HG03064 (cell line): Measurements from ENCODE around the gene MANEAL.

Experiments
- ATAC-seq: cut with Tn5 transposase; IDR thresholded peaks from one replicate; pipeline ENCODE4 v1.9.1; 2021; ENCODE audit warnings: low read depth; ENCODE audit not compliant: unreplicated experiment

Gene MANEAL

DNA sequence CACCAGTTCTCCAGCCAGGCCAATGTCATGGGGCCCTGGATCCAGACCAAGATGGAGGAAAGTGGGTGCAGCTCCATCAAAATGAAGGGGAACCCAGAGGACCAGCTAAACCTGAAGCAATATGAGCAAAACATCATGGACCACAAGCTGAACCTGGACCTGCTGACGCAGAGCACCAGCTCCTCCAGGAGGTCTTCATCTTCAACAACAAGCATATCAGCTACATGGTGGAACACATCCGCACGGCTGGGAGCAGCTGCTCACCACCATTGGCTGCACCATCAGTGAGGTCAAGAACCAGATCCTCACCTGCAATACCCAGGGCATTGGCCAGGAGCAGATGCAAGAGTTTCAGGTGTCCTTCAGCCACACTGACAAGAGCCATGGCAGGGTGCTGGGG, 15.0 kb upstream of the MANEAL start:
- ATAC-seq = no peak

DNA sequence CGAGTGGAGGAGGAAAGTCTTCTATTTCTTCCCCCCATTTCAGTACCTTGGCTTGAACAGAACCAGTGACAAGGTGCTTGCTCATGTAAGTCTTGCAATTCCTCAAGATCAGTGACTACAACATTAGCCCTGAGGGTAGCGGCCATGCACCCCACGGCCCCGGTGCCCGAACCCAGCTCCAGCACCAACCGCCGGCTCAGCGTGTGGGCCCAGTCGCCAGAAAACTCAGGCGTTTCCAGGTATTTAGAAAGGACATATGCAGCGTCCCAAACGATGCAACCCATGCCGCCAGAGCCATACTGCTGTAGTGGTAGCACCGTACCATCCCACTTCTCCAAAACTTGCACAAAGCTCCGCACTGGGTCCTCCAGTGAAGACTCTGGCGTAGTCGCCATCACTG, 11.2 kb upstream of the MANEAL start:
- no peak for ATAC-seq

DNA sequence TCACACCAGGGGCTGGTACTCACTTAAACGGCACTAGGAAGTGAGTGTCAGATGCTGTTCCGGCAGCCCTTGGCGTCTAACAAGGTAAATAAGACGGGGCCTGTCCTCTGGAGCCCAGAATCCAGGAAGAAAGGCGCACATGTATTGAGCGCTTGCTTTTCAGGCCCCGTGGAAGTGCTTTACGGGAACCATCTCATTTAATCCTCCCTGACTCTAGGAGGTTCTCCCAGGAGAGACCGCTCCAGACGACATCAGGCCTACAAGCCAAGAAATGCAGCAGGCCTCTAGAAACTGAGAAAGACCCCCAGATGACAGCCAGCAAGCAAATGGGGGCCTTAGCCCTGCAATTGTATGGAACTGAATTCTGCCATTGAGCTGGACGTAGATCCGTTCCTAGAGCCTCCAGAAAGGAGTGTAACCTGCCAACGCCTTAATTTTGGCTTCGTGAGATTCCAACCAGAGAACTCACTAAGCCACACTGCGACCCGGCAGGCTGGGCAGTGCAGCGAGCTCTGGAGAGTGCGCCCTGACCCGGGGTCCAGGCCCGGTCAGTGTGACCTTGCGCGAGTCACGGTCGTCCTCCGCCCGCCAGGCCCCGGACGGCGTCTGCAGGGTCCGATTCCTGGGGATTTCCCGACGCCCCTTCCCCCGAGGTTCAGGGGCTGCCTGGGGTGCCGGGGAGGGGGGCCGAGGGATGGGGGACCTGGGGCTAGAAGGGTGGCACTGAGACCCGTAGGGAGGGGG, 532 bp upstream of the MANEAL start:
- no peak for ATAC-seq

DNA sequence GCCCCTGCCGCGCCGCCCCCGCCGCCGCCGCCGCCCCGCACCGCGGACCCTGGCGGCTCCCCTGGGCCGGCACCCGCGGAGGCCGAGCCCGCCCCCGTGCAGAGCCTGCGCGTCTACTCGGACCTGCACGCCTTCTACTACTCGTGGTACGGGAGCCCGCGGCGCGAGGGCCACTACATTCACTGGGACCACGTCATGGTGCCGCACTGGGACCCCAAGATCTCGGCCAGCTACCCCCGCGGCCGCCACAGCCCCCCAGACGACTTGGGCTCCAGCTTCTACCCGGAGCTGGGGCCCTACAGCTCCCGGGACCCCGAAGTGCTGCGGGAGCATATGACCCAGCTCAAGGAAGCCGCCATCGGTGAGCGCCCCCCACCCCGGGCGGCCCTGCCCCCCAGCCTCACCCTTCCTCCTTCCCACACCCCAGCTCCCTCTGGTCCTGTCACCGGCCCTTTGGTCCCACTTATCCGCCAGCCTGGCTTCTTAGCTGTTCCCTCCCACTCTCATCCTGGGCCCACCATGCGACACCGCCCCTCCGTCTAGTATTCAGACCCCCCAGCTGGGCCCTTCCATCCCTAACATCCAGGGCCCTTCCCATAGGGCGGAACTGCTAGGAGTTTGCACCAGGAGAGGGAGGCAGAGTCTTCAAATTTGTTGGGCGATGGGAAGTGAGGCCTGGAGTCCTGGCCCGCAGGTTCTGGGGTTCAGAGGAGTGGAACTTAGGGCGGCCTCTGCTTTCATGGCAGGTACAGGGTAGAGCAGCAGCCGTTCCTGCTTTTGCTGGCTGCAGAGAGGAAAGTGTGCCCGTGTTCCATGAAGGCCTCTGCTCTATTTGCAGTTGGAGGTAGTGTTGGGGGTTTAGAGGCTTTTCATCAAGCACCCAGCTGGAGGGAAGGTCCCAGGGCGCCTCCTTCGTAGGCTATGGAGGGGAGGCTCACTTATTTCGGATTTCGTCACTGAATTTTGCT, 1.0 kb downstream of the MANEAL start:
- peak; percentile 22 for ATAC-seq

DNA sequence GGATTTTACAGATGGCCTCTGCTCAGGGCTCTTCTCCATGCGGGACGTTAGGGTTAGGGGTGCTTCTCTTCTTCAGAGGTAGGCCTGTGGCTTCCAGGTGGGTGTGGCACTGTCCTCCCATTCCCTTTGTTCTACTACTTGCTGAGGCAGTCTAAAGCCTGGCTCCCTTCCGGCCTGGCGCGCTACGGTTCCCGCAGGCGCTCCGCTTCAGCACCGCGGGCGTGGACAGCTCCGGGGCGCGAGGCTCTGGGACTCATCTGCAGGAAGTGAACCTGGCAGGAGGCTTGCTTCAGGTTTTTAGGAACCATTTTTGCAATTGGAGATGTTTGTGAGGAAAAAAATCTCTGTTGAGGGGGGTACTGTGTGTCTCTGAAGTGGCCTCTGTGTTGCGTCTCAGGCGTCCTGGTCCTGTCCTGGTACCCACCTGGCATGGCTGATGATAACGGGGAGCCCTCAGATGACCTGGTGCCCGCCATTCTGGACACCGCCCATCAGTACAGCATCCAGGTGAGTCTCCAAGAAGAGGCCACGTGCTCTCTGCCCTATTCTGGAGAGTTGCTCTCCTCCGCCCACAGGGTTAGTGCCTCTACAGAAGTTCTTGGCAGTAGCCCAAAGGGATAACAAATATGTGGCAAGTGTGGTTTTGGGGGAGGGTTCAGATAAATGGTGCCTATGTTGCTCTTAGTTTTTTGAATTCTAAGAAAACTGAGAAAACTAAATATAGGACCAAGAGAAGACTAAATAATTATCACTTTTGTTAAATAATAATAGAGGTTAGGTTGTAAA, 1.9 kb downstream of the MANEAL start:
- no peak for ATAC-seq

DNA sequence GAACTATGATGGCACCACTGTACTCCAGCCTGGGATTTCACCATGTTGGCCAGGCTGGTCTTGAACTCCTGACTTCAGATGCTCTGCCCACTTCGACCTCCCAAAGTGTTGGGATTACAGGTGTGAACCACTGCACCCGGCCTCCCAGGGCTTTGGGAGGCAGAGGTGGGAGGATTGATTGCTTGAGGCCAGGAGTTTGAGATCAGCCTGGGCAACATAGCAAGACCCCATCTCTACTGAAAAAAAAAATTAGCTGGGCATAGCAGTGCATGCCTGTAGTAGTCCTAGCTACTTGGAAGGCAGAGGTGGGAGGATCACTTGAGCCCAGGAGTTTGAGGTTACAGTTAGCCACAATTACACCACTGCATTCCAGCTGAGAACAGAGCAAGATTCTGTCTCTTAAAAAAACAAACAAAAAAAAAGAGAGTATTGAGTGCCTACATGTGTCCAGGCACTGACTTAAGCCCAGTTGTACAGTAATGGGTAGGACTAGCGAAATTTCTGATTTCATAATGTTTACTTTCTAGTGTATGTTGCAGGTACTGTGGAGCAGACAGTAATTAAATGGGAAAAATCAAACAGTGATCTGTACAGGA, 4.2 kb downstream of the MANEAL start:
- ATAC-seq = no peak

DNA sequence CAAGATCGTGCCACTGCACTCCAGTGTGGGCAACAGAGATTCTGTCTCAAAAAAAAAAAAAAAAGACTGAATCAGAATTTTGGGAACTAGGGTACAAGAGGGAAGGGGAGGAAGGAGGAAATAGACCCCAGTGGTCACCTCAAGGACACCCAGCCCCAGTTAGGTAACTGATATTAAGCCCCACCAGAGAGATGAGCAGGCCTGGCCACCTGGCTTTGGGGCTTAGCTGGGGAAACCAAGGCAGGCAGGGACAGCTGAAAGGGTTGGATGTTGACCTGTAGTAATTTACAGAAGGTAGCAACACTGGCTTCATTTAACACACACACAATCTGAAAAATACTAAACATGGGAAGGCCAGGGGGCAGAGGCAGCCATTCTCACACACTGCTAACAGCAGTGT, 8.8 kb downstream of the MANEAL start:
- ATAC-seq = no peak

DNA sequence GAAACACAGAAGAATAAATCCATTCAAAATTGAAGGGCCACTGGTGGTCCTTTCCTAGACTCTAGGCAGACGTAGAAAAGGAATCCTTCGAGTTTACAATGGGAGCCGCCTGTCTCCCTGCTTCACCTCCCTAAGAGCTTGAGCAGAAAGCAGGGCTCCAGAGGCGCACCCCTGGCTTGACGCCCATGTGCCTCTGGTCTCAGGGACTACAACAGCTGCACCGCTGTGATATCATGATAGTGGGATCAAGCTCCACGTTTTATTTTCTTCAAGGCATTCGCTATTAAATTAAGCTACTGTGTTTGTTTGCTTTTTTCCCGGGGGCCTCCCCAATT, 13.5 kb downstream of the MANEAL start:
- no peak for ATAC-seq

DNA sequence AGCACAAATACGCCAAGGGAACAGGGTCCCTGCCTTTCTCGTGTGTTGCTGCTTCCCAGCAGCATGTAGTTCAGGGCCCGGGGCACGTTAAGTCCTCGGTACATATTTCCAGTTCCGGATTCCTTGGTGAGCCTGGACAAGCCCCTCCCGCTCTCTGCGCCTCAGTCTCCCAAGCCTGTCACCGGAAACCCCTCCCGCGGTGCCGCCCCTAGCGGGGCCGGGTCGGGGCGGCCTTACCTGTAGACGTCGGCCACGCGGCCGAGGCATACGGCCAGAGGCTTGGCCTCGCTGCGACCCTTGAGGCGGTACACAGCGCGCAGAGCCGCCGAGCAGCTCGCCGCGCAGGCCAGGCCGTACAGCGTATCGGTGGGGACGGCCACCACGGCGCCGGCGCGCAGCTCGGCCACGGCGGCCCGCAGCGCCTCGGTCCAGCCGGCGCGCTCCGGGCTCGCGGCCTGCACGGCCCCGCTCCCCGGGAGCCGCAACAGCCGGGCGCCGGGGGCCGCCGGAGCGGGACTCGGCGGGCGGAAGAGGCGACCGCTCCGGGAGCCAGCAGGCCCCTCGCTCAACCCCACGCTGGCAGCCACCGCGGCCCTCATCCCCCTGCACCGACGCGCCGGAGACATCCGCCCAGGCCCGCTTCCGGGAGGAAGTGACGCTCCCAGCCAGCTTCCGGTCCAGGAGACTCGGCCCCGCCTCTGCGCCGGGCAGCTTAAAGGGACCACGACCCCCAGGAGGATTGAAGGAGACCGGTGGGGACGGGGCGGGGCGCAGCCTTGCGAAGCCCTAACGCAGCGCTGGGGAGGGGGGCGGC, 14.1 kb downstream of the MANEAL start, which contains the start of the genes C1orf122 and YRDC:
Gene C1orf122 (plus strand): TSS at position 236 of the 814 bp plus-strand sequence. CDS start 615 bp downstream, outside the sequence.
Gene YRDC (minus strand): TSS at position 654 of the 814 bp plus-strand sequence. CDS start 28 bp downstream, at position 626.
- peak; percentile 74 for ATAC-seq

DNA sequence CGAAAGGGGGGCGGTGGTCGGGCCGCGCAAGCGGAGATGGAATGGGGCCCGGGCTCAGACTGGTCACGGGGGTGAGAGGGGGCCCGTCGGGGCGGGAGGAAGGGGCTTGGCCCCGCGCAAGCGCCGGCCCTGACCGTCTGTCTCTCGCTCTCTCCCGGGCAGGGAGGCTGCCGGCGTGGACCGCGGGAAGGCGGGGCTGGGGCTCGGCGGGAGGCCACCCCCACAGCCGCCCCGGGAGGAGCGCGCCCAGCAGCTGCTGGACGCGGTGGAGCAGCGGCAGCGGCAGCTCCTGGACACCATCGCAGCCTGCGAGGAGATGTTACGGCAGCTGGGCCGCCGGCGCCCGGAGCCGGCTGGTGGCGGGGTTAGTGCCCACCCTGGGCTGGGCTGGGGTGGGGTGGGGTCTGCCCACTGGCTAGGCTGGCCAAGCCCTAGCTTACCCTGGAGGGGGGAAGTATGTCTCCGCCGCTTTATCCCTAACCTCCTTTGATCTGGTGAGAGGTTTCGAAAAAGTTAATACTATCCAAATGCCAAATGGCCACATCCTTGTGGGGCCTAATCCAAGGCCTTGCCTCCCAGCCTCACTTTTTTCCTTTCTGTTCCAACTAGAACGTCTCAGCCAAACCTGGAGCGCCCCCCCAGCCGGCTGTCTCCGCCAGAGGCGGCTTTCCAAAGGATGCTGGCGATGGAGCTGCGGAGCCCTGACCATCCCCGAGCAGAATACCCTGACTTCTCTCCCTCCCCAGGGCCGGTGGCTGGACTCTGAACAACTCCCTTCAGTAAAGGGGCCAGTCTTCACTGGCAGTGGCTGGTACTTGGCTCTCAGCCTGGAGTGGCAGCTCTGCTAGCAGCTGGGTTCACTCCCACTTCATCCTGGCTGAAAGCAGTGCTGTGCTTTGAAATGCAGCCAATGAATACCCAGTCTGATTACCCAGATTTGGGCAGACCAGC, 15.0 kb downstream of the MANEAL start:
- peak; percentile 39 for ATAC-seq

DNA sequence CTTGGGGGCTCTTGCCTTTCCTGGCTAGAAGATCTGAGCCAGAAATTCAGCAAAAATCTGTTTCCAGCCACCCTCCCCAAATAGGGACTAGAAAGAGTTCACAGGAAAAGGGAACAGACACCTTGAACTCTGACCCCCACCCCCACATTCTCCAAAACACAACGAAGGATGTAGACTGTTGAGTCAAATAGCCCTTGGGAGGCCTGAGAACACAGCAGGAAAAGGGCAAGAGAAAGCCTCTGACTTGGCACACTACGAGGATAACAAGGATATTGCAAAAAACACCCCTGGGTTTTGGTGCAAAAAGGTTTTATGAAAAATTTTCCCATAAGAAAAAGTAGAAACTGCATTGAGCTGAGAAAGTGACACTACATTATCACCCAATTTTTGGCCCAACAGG, 16.3 kb downstream of the MANEAL start:
- no peak for ATAC-seq

DNA sequence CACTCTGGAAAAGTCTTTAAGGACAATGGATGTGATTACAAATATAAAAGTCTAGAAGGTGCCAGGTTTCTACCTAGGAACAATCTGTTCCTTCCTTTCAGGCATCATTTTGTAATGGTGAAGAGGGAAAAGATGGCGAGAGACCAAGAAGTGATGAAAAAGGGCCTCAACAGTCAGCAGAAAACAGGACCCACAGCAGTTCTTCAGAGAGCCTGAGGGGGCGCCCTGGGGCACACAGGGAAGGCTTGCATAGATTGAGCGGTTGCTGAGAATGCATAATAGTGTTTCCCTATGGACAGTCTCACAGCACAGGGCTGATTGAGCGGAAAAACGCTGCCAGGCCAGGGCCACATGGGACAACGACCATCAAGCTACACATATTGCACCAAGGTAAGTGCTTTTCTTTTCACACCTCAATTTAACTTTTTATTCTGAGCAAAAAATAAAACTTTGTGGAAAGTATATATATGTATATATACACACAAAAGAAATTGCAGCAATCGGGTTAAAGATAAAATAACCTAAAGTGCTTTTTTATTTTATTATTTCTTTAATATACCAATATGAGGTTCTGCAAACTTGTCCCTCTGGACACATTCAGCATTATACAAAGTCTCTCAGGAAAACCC, 17.5 kb downstream of the MANEAL start:
- ATAC-seq = no peak

DNA sequence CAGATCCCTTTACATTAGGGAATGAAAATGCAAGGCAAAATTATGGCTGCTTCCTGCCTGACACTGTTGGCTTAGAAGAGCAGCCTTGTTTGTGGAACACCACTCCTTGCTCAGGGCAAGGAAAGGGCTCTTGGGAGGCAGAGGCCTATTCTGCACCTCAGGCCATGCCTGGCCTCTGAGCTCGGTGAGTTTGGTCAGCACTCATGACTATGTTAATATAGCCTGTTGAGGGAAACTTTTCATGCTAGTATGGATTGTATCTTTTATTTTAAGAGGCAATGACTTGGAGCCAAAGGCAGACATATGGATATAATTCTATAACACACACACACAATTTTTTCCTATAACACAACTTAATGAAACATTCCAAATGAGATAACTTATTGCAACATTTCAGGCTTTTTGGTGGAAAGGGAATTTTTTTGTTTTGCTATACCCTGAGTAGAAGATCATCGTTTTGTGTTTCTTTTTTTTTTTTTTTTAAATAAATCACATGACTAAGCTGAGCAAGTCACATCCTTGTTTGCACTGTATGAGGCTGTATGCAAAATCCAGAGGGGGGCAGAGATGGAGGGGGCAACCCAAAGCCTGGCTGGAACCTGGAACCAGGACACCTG, 20.0 kb downstream of the MANEAL start:
- ATAC-seq = no peak

DNA sequence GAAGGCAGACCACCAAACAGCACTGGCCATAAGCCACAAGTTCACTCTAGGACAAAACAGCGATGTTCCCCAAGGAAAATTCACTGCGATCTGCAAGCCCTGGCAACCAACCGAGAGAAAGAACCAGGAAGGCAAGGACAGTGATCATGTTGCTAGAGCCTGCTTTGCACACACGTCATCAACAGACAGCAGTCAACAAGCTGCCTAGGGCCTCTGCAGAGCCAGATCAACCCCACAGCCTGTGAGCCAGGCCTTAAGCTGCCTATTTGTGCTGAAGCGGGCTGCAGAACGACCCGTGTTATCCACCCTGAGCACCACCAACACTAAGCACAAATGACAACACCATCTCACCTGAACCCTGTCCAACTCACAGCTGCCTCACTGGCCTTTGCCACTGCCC, 20.6 kb downstream of the MANEAL start:
- ATAC-seq = no peak

DNA sequence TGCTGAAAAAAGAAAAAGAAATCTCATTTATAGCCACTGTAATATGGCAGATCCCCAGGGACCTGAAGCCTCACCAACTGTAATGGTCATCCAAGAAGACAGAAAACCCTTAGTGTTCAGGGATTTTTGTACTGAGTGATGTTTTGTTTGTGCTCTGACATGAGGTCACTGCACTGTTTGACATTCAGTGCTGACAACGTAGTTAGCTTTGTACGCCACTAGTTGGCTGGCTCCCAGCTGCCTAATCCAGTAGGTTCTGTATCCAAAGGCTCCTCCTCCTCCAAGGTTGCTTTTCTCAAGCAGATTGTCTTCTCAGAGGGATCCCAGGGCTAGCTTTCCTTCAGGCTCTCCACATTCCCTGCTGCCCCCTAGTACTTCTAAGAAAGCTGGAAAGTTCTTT, 23.8 kb downstream of the MANEAL start:
- no peak for ATAC-seq

DNA sequence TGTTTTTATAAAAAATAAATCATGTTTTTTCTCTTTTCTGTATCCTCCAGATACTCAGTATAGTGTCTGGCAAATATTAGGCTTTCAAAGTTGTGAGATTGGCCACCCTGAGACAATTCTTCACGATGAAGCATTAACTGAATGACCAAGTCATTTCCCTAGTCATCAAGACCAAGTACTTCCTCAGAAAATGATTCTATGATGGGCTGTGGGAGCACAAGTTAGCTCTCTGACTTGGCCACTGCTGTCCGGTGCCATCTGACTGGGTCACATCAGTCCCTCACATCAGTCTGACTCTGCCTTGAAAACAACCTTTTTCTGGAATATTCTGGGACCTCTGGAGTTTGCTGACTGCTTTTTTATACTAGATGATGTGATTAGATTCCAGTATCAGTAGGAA, 27.8 kb downstream of the MANEAL start:
- ATAC-seq = no peak

DNA sequence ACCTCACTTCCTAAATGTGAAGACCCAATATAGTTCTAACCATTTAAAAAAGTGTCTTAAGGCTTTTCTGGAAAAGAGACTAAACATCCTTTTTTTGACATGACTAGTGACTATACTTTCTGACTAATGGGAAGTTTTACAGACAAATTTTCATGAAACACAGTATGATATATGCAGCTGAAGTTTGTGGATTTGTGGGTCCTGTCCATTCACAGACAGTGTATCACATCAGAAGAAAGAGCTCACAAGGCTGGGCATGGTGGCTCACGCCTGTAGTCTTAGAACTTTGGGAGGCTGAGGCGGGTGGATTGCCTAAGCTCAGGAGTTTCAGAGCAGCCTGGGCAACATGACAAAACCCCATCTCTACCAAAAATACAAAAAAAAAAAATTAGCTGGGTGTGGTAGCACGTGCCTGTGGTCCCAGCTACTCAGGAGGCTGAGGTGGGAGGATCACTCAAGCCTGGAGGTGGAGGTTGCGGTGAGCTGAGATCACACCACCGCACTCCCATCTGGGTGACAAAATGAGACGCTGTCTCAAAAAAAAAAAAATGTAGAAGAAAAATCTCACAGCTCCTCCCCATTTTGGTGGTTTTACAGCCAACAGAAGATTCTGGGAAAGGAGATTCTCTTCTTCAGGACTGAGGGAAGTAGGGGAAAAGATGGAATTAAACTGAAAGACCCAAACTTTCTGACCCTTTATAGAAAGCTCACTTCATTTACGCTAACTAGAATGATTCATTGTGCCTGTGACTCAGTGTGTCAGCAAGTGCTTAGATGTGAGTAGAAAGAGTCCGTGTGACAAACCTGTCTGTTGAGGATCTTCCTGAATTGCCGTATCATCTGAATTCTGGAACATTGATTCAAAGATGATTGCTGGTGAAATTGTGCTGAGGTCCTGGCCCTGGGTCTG, 29.5 kb downstream of the MANEAL start:
- no peak for ATAC-seq
